Panc1 (cell line): ENCODE results near the gene APPL2. TPM values are rescaled to one million over a fixed set of nuclear protein-coding genes. Genes with fewer than 3 reads are reported as not detected.

Source experiments
- ATAC-seq: fragments of 200-7000 bp; cut with Tn5 transposase; 2 replicates; pipeline ENCODE4 v1.9.1; 2020; ENCODE audit warnings: mild to moderate bottlenecking, moderate library complexity
- Bru-seq: library from RNA; stranded (reverse); fragments of 400-500 nt; gene quantifications from one replicate; lab custom pipeline; 2021; lab: Mats Ljungman, UMichigan
- BruChase-seq, 2 experiments: library from RNA; stranded (reverse); fragments of 400-500 nt; gene quantifications; one replicate each; lab custom pipeline; 2021; lab: Mats Ljungman, UMichigan
- BruUV-seq: library from RNA; stranded (reverse); fragments of 400-500 nt; replicated peaks from 2 replicates; lab custom pipeline; 2021; lab: Mats Ljungman, UMichigan
- CTCF ChIA-PET: fragments of 300-600 bp; sonication (Branson Sonifier 250); formaldehyde crosslinking; loops from one replicate; lab custom pipeline; 2022; ENCODE audit warnings: antibody characterized with exemption; lab: Charles Lee
- POLR2A ChIA-PET: fragments of 300-600 bp; sonication (Branson Sonifier 250); formaldehyde crosslinking; loops from one replicate; lab custom pipeline; 2022; ENCODE audit warnings: antibody characterized with exemption; lab: Charles Lee
- DNase-seq: peaks from one replicate; pipeline ENCODE4 v3.0.0-alpha.2; 2010; ENCODE audit warnings: low read depth, low spot score
- H3K27ac ChIP-seq: 2 replicates; pipeline ENCODE4 v1.5.1; 2011; ENCODE audit warnings: mild to moderate bottlenecking, low read length, inconsistent platforms
- H3K27me3 ChIP-seq: fragments of 200-500 bp; sonication (Bioruptor generic); 2 replicates; pipeline ENCODE4 v1.6.0; 2014; ENCODE audit warnings: low read length, inconsistent platforms; ENCODE audit not compliant: control insufficient read depth, insufficient read depth
- H3K36me3 ChIP-seq: fragments of 200-500 bp; sonication (Bioruptor generic); 2 replicates; pipeline ENCODE4 v1.5.1; 2014; ENCODE audit warnings: inconsistent platforms, mild to moderate bottlenecking, low read length, moderate library complexity; ENCODE audit not compliant: control insufficient read depth, insufficient read depth
- H3K4me1 ChIP-seq: 2 replicates; pipeline ENCODE4 v1.5.1; 2011; ENCODE audit warnings: inconsistent platforms, mild to moderate bottlenecking, low read length, moderate library complexity; ENCODE audit not compliant: control insufficient read depth, insufficient read depth
- H3K4me3 ChIP-seq, 2 experiments: 2 replicates each; pipeline ENCODE4 v1.5.1; 2011 to 2012; ENCODE audit warnings: low read depth in 2 of 2, low read length in 2 of 2, mild to moderate bottlenecking in 2 of 2, inconsistent platforms in 1 of 2, moderate library complexity in 1 of 2
- H3K9me3 ChIP-seq: fragments of 200-500 bp; sonication (Bioruptor generic); 2 replicates; pipeline ENCODE4 v1.5.1; 2014; ENCODE audit warnings: low read depth, mild to moderate bottlenecking, inconsistent platforms, low read length, moderate library complexity; ENCODE audit not compliant: control insufficient read depth, insufficient read depth
- POLR2AphosphoS5 ChIP-seq: IDR thresholded peaks from 2 replicates; pipeline ENCODE4 v1.6.1; 2012; ENCODE audit warnings: mild to moderate bottlenecking, low read depth, low read length, moderate library complexity
- SIN3A ChIP-seq: IDR thresholded peaks from 2 replicates; pipeline ENCODE4 v1.6.1; 2012; ENCODE audit warnings: low read depth, mild to moderate bottlenecking, low read length, moderate library complexity, borderline replicate concordance; ENCODE audit not compliant: insufficient read depth
- TCF7L2 ChIP-seq: IDR thresholded peaks from 2 replicates; pipeline ENCODE4 v1.6.1; 2011; ENCODE audit warnings: mild to moderate bottlenecking, low read depth, low read length, inconsistent platforms
- in situ Hi-C: cut with HindIII; loops from 2 replicates; pipeline ENCODE4 v1.10.0; 2016; ENCODE audit warnings: low sequenced_read_pairs, low pct_unique_long_range_greater_than_20kb
- intact Hi-C: fragments of 100-400 bp; cut with micrococcal nuclease; formaldehyde crosslinking; loops from one replicate; pipeline ENCODE4 v1.10.0; 2022; ENCODE audit not compliant: unreplicated experiment
- long read RNA-seq: library from polyadenylated mRNA; unstranded; transcript quantifications from one replicate; pipeline ENCODE4 v2.0.0, GENCODE V29; 2021; ENCODE audit not compliant: unreplicated experiment
- polyA plus RNA-seq: library from polyadenylated mRNA; unstranded; fragments of >200 nt; gene quantifications from one replicate; pipeline ENCODE4 v1.2.1, GENCODE V29; 2012; ENCODE audit warnings: missing spikeins; ENCODE audit not compliant: insufficient read length
- total RNA-seq: library from RNA; stranded (reverse); gene quantifications from one replicate; pipeline ENCODE4 v1.2.1, GENCODE V29; 2021; ENCODE audit not compliant: unreplicated experiment
- TF ChIP-seq, protein P1 (sequence below): fragments of 450-650 bp; IDR thresholded peaks from 2 replicates; pipeline ENCODE4 v1.5.1; 2017; ENCODE audit warnings: mild to moderate bottlenecking
- TF ChIP-seq, protein P2 (sequence below), 2 experiments: IDR thresholded peaks; 2 replicates each; pipeline ENCODE4 v1.6.1; 2011 to 2012; ENCODE audit warnings: low read depth in 2 of 2, control low read depth in 1 of 2, low read length in 1 of 2, mild to moderate bottlenecking in 1 of 2, moderate library complexity in 1 of 2; ENCODE audit not compliant: insufficient read depth in 1 of 2

The APPL2 gene
- 21.2 TPM for total RNA-seq
- polyA plus RNA-seq: 15.3 TPM
- percentile 70 among the genes with signal in this experiment for Bru-seq, nascent RNA
- BruChase-seq, experiment 1, labeled RNA remaining after a 2-hour chase: percentile 64 among the genes with signal in this experiment
- percentile 68 among the genes with signal in this experiment for BruChase-seq, experiment 2, labeled RNA remaining after a 6-hour chase
- long read RNA-seq, transcript APPL2-201 (21 exons, 3,239 nt): major isoform, 82 of 126 reads
- long read RNA-seq, partial matches to known transcripts: 2 of 126 reads
- long read RNA-seq, other reads (novel, unspliced or antisense): 38 of 126 reads

DNA sequence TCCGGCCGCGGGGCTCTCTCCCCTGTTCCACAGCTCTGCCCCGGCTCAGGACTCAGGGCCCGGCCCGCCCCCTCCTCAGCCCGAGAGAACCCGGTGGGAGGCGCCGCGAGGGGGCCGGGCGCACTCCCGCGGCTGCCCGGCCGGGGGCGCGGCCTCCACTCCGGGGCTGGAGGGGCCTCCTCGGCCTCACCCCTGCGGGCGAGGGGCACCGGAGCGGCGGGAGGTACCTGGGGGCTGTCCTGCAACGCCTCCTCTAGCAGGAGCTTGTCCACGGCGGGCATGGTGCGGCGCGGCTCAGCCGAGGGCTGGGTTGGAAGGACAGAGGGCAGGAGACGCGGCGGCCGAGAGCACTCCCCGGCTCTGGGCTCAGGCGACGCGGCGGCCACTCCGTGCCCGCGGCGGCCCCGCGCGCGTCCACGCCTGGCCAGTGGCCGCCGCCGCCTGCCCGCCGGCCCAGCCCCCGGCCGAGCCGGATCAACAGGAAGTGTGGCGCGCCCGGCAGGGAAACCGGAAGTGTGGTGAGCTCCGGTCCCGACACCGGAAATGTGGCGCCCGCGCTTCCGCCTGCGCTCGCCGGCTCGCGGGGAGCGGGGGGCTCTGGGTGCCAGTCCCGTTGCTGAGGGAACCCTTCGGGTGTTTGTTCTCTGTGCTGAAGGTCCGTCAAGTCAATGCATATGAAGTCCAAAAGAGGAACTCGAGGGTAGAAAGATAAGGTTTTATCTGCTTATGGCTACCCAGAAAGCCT lies at the start of gene APPL2:
Gene APPL2 (minus strand): TSS at position 443 of the 745 bp plus-strand sequence. CDS start 162 bp downstream, at position 281.
- no peaks in the 10 kb centered on the region for H3K27me3 ChIP-seq
- TF ChIP-seq, protein P1, sequence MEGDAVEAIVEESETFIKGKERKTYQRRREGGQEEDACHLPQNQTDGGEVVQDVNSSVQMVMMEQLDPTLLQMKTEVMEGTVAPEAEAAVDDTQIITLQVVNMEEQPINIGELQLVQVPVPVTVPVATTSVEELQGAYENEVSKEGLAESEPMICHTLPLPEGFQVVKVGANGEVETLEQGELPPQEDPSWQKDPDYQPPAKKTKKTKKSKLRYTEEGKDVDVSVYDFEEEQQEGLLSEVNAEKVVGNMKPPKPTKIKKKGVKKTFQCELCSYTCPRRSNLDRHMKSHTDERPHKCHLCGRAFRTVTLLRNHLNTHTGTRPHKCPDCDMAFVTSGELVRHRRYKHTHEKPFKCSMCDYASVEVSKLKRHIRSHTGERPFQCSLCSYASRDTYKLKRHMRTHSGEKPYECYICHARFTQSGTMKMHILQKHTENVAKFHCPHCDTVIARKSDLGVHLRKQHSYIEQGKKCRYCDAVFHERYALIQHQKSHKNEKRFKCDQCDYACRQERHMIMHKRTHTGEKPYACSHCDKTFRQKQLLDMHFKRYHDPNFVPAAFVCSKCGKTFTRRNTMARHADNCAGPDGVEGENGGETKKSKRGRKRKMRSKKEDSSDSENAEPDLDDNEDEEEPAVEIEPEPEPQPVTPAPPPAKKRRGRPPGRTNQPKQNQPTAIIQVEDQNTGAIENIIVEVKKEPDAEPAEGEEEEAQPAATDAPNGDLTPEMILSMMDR: peak; percentile 47
- no peak for TF ChIP-seq TCF7L2
- TF ChIP-seq POLR2AphosphoS5: peak; percentile 95
- TF ChIP-seq SIN3A: 0 out of 2 replicates have a peak, but pooled peaks have one; percentile 75
- in situ Hi-C loops (no loop called here), intact Hi-C loops (no loop called here)
- H3K4me3 ChIP-seq: peak within 1 kb of the TSS; percentile 77 to 91
- H3K9me3 ChIP-seq: no peaks in the 10 kb centered on the region
- BruUV-seq: no TSS peak
- 0 out of 2 replicates have a peak, but pooled peaks cover 2% of the 10 kb centered on the region for H3K36me3 ChIP-seq
- H3K4me1 ChIP-seq: peaks cover 12% of the 10 kb centered on the region
- ChIA-PET POLR2A (interaction anchor here (0.6 kb wide), 1 partner anchor 446 kb away, joined by 3 read pairs; no protein-coding TSS in a partner anchor), CTCF (no interaction called here)
- DNase-seq (no peak), ATAC-seq (peak; percentile 98)
- H3K27ac ChIP-seq: peak within 1 kb of the TSS; percentile 81

- no peak for DNase-seq
- ATAC-seq: no peak
- intact Hi-C loops (no loop called here), in situ Hi-C loops (no loop called here)
- no peak overlapping the region for H3K4me3 ChIP-seq
- H3K27ac ChIP-seq: no peak overlapping the region
- TF ChIP-seq, protein P1: no peak
- TF ChIP-seq, protein P2, sequence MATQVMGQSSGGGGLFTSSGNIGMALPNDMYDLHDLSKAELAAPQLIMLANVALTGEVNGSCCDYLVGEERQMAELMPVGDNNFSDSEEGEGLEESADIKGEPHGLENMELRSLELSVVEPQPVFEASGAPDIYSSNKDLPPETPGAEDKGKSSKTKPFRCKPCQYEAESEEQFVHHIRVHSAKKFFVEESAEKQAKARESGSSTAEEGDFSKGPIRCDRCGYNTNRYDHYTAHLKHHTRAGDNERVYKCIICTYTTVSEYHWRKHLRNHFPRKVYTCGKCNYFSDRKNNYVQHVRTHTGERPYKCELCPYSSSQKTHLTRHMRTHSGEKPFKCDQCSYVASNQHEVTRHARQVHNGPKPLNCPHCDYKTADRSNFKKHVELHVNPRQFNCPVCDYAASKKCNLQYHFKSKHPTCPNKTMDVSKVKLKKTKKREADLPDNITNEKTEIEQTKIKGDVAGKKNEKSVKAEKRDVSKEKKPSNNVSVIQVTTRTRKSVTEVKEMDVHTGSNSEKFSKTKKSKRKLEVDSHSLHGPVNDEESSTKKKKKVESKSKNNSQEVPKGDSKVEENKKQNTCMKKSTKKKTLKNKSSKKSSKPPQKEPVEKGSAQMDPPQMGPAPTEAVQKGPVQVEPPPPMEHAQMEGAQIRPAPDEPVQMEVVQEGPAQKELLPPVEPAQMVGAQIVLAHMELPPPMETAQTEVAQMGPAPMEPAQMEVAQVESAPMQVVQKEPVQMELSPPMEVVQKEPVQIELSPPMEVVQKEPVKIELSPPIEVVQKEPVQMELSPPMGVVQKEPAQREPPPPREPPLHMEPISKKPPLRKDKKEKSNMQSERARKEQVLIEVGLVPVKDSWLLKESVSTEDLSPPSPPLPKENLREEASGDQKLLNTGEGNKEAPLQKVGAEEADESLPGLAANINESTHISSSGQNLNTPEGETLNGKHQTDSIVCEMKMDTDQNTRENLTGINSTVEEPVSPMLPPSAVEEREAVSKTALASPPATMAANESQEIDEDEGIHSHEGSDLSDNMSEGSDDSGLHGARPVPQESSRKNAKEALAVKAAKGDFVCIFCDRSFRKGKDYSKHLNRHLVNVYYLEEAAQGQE (IDR thresholded peaks at IDR 0.05; ENCODE audit: insufficient read depth in 1 of 2, low read depth in 2 of 2, low read length in 1 of 2): no peak
- TF ChIP-seq POLR2AphosphoS5: no peak
- TF ChIP-seq TCF7L2: no peak
- H3K4me1 ChIP-seq: no peaks in the 10 kb centered on the region
- ChIA-PET POLR2A (no interaction called here), CTCF (no interaction called here)
- H3K27me3 ChIP-seq: peaks cover 5% of the 10 kb centered on the region
- no TSS peak for BruUV-seq
- H3K36me3 ChIP-seq: no peaks in the 10 kb centered on the region
- no peaks in the 10 kb centered on the region for H3K9me3 ChIP-seq
Observed at GRCh38 chr12:105285378-105285777, 49.4 kb upstream of the APPL2 start.
